A172 (cell line): Measurements from ENCODE around the gene DEAF1. TPM values are rescaled to one million over a fixed set of nuclear protein-coding genes. Genes with fewer than 3 reads are reported as not detected.
"Not testable (repeated sequence)": the region's sequence is repeated elsewhere in the genome, so short reads cannot be mapped to it uniquely, and the experiment has no call there.

Source experiments
- DNase-seq: peaks from one replicate; pipeline ENCODE4 v3.0.0-alpha.2; 2015; ENCODE audit warnings: low spot score
- total RNA-seq: library from RNA; depleted of rRNA; stranded (reverse); fragments of >200 nt; shearing (Covaris generic); gene quantifications from 2 replicates; pipeline ENCODE4 v1.2.3, GENCODE V29; 2014; rRNA removed

The DEAF1 gene
- total RNA-seq: 12.8 and 20.2 TPM in 2 replicates

DNA sequence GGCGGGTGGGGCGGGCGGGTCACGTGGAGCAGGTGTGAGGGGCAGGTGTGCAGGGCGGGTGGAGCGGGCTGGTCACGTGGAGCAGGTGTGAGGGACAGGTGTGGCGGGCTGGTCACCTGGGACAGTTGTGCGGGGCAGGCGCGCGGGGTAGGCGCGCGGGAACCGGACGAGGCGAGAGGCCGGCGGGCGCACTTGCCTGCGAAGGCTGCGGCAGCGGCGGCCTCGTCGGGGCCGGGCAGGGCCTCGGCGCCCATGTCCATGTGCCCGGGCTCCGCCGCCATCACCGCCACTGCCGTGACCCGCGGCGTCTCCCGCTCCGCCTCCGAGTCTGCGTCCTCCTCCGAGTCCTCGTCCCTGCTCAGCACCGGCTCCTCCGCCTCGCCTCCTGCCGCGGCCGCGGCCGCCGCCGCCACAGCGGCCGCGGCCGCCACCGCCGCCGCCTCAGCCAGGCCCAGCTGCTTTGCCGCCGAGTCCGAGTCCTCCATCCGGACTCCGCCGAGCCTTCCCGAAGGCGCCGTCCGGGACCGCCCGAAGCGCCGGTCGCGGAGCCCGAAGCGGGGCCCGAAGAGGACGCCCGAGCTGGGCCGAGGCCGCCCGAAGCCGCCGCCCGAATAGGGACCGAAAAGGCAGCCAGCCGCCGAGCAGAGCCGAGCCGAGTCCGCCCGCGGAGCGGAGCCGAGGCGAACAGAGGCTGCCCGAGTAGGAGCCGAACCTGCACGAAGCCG lies at the start of gene DEAF1:
DEAF1 (minus strand) TSS at position 660 of the 725 bp plus-strand sequence; CDS start at position 485, 175 bp downstream.
- no peak for DNase-seq

DNA sequence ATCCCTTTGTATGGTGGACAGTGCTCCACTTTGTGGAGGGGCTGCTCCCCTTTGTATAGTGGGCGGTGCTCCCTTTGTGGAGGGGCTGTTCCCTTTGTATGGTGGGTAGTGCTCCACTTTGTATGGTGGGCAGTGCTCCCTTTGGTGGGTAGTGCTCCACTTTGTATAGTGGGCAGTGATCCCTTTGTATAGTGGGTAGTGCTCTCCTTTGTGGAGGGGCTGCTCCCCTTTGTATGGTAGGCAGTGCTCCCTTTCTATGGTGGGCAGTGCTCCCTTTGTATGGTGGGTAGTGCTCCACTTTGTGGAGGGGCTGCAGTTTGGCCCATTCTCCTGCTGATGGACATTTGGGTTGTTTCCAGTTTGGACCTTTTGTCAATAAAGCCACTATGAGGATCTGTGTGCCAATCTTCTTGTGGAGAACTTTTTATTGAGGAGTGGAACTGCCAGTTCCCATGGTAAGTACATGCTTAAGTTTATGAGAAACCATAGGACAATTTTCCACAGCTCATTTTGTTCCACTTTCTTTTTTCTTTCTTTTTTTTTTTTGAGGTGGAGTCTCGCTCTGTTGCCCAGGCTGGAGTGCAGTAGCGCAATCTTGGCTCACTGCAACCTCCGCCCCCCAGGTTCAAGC lies 47.7 kb upstream of the DEAF1 start:
- no peak for DNase-seq

DNA sequence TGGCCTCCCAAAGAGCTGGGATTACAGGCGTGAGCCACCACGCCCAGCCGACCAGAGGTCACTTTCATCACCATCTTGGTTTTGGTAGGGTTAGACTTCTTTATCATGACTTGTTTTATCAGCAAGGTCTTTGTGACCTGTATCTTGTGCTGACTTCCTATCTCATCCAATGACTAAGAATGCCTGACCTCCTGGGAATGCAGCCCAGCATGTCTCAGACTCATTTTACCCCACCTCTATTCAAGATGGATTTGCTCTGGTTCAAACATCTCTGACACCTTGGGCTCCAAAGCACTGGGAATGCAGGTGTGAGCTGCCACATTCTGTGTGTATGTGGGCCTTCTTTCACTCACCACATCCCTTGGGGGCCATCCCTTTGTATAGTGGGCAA lies 47.1 kb upstream of the DEAF1 start:
- no peak for DNase-seq

- not testable (repeated sequence) for DNase-seq
Observed at GRCh38 chr11:737899-738298, 42.9 kb upstream of the DEAF1 start.

GRCh38 chr11:737366-737765 lies 42.3 kb upstream of the DEAF1 start:
- DNase-seq: no peak

GRCh38 chr11:734541-734940 lies 39.5 kb upstream of the DEAF1 start:
- DNase-seq: not testable (repeated sequence)

- no peak for DNase-seq
Observed at GRCh38 chr11:733072-733471, 38.0 kb upstream of the DEAF1 start.

GRCh38 chr11:729492-730074 lies 34.6 kb upstream of the DEAF1 start:
- no peak for DNase-seq

DNA sequence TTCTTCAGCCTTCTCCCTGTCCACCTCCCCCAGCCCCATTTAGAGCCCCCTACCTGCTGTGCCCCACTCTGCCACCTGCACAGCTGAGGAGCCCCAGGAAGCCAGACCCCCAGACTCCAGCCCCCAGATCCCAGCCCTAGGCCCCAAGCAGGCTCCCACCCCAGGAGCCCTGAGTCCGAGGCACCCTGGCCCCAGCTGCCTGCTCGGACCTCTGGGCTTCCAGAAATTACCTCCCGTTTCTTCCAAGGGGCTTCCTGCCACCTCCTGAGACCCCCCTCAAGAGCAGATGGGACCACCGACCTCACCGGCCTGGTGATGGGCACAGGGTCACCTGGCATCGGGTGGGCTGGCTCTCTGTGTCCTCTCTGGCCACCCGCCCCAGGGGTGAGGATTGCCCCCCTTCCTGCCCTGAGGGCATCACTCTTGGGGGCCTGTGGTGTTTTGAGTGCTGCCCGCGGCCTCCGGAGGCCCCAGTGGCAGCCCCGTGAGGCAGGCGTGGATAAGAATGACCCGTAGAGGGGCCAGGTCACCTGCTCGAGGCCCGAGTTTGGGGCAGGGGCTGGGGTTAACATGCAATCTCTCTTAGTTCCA lies 34.0 kb upstream of the DEAF1 start:
- no peak for DNase-seq

GRCh38 chr11:727859-728748 lies 33.1 kb upstream of the DEAF1 start:
- DNase-seq: peak; percentile 98

DNA sequence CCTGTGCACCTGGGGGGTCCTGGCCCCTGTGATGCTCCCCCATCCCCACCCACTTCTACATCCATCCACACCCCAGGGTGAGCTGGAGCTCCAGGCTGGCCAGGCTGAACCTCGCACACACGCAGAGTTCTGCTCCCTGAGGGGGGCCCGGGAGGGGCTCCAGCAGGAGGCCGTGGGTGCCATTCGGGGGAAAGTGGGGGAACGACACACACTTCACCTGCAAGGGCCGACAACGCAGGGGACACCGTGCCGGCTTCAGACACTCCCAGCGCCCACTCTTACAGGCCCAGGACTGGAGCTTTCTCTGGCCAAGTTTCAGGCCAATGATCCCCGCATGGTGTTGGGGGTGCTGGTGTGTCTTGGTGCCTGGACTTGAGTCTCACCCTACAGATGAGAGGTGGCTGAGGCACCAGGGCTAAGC lies 32.3 kb upstream of the DEAF1 start:
- DNase-seq: no peak

GRCh38 chr11:726278-727220 lies 31.5 kb upstream of the DEAF1 start:
- DNase-seq: no peak

DNA sequence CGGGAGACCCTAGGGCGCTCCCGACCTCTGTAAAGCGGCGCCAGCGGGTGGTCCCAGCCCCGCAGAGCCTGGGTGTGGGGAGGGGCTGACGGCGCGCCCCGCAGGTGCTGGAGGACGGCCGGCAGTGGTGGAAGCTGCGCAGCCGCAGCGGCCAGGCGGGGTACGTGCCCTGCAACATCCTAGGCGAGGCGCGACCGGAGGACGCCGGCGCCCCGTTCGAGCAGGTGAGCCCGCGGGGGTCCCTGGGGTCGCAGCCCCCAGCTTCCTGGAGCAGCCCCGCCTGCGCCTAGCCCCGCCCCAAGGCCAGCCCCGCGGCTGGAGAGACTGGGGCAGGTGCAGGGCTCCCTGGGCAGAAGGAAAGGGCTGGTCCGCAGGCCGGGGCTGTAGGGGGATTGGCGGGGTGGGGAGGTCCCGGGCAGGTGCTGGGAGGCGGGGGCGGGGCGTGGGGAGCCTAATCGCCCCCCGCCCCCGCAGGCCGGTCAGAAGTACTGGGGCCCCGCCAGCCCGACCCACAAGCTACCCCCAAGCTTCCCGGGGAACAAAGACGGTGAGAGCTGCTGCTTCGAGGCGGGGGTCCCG lies 30.7 kb upstream of the DEAF1 start:
- no peak for DNase-seq

DNA sequence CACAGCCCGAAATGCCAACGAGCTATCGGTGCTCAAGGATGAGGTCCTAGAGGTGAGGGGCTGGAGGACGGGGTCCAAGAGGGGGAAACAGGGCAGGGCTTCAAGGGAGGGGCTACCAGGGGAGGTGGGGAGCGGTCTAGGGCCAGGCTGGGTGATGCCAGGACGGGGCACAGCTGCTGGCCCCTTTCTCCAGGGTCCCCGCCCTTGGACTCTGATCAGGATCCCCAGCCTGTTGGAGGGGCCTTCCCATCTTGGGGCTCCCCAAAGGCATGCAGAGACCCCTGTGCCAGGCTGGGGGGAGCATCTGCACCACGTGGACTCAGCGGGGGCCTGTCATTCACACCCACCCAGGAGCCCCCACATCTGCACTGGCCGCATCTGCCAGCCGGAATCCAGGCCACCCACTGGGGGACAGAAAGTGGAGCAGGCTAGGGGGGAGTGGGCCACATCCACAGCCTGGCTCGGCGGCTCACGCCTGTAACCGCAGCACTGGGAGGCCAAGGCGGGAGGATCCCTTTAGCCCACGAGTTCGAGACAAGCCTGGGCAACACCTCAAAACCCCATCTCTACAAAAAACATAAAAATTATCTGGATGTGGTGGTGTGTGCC lies 29.9 kb upstream of the DEAF1 start:
- DNase-seq: no peak

- no peak for DNase-seq
Observed at GRCh38 chr11:724049-724777, 29.2 kb upstream of the DEAF1 start.

DNA sequence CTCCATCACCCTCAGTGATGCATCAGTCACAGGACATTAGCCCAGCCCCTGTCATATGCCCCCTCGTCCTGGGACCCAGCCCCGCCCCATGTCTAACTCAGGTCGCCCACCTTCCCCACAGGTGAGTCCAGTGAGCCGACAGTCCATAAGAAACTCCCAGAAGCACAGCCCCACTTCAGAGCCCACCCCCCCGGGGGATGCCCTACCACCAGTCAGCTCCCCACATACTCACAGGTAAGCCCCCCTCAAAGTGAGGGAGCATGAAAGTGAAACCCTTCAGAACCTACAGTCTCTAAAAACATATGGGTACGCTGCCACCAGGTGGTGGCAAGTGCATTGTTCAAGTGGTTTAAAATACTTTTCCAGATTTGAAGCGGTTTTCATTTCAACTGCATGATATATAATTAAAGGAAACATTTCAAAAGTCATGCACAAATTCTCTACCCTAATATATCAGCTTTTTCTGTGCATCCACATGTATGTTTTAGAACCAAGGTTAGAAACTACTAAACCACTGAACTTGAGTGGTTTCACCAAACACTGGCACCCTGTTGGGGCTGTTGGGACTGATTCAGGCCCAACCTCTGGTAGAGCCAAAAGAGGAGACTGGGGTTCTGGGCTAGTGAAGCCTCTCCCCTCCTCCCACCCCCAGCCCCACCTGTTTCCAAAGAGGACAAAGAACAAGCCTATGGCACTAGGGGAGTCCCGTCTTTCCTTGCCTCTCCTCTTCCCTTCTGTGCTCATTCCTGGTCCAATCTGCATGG lies 28.3 kb upstream of the DEAF1 start:
- DNase-seq: no peak

GRCh38 chr11:722346-722811 lies 27.4 kb upstream of the DEAF1 start:
- no peak for DNase-seq

DNA sequence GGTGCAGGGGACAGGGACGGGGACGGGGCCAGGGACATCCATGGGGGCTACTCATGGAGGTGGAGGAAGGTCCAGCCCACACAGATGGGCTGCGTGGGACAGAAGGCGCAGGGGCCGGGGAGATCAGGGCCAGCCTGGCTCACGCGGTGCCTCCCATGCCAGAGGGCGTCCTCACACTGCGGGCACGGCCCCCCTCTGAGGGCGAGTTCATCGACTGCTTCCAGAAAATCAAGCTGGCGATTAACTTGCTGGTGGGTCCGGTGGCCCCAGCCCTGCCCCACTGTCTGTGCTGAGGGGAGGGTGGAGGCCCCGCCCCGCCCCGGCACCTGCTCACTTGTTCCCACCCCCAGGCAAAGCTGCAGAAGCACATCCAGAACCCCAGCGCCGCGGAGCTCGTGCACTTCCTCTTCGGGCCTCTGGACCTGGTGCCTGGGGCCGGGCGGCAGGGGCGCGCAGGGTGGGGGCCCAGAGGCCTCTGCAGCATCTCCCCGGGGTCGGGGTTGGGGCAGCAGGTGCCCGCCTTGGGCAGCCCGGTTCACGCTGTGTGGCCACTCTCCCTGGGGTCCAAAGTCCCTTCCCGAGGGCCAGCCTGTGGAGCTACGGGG lies 26.8 kb upstream of the DEAF1 start:
- no peak for DNase-seq
